HG03066 (cell line): ENCODE results near the gene MMEL1.

ENCODE experiments used
- ATAC-seq: cut with Tn5 transposase; IDR thresholded peaks from one replicate; pipeline ENCODE4 v1.9.1; 2021; ENCODE audit warnings: low read depth; ENCODE audit not compliant: unreplicated experiment

Gene MMEL1

GRCh38 chr1:2643414-2644077, 10.7 kb upstream of the MMEL1 start:
- ATAC-seq: no peak

GRCh38 chr1:2642560-2643413, 10.0 kb upstream of the MMEL1 start:
- ATAC-seq: peak; percentile 75

GRCh38 chr1:2642131-2642559, 9.3 kb upstream of the MMEL1 start:
- ATAC-seq: no peak

- no peak for ATAC-seq
These were observed 8.7 kb upstream of the MMEL1 start for GRCh38 chr1:2641381-2642130.

GRCh38 chr1:2640626-2641025, 7.8 kb upstream of the MMEL1 start:
- ATAC-seq: no peak

- ATAC-seq: no peak
These were observed 7.0 kb upstream of the MMEL1 start for GRCh38 chr1:2639607-2640521.

- ATAC-seq: no peak
These were observed 6.4 kb upstream of the MMEL1 start for GRCh38 chr1:2639203-2639602.

GRCh38 chr1:2638466-2639115, 5.8 kb upstream of the MMEL1 start:
- no peak for ATAC-seq

- no peak for ATAC-seq
These were observed 4.8 kb upstream of the MMEL1 start for GRCh38 chr1:2637442-2638145.

- no peak for ATAC-seq
These were observed 3.9 kb upstream of the MMEL1 start for GRCh38 chr1:2636733-2637132.

- ATAC-seq: no peak
These were observed 2.7 kb upstream of the MMEL1 start for GRCh38 chr1:2635361-2636010.

GRCh38 chr1:2633936-2634491, 1.2 kb upstream of the MMEL1 start:
- no peak for ATAC-seq

GRCh38 chr1:2633366-2633935, 635 bp upstream of the MMEL1 start:
- no peak for ATAC-seq

GRCh38 chr1:2632051-2632430, 775 bp downstream of the MMEL1 start:
- no peak for ATAC-seq

GRCh38 chr1:2631136-2632050, 1.4 kb downstream of the MMEL1 start:
- ATAC-seq: no peak

- ATAC-seq: no peak
These were observed 2.2 kb downstream of the MMEL1 start for GRCh38 chr1:2630498-2631135.
